ENCODE results near the gene FAM241A.

- TF ChIP-seq CTCF (IDR thresholded peaks at IDR 0.05) (no peak), EZH2 (IDR thresholded peaks at IDR 0.05; ENCODE audit: borderline replicate concordance, insufficient read depth, low read depth, low read length, poor library complexity, severe bottlenecking) (no peak)
Observed at GRCh38 chr4:112130906-112131305, 14.3 kb upstream of the FAM241A start.

Data from B cell (primary cell).